ENCODE data around the gene AKT2. TPM values are rescaled to one million over a fixed set of nuclear protein-coding genes. Genes with fewer than 3 reads are reported as not detected.

The AKT2 gene
- total RNA-seq, 1 experiment from 2014 or later = 146 TPM

DNA sequence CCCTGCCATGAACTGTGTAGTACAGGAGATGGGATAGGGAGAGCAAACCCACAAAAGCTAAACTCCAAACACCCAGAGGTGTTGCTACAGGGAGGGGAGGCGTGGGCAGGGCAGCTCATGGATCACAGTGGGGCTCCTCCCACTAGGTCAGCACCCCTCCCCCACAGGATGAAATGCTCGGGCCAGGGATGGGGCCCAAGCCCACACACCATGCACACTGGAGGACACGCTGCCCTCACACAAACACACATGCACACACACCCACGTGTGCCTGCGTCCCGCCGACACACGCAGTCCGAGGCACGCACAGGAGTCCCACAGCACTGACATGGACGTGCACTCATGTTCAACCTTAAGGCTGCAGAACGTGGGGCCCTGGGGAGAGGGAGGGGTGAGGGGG is 52.7 kb downstream of the AKT2 start:
- BruUV-seq (replicated peaks) = no TSS peak
- Histone ChIP-seq H3K9me3 (ENCODE audit: low read depth, low read length, poor library complexity, severe bottlenecking) (no peaks in the 10 kb centered on the region), H3K4me3 (ENCODE audit: low read depth, low read length, poor library complexity, severe bottlenecking) (no peak overlapping the region), H3K27me3 (replicated peaks; ENCODE audit: insufficient read depth, low read depth, low read length, poor library complexity) (no peaks in the 10 kb centered on the region), H3K27ac (ENCODE audit: low read depth, low read length, poor library complexity, severe bottlenecking) (no peak overlapping the region), H3K36me3 (ENCODE audit: insufficient read depth, low read length, poor library complexity, severe bottlenecking) (peaks cover 26% of the 10 kb centered on the region), H3K4me1 (ENCODE audit: insufficient read depth, low read length, poor library complexity, severe bottlenecking) (peaks cover 7% of the 10 kb centered on the region)
- ChIA-PET CTCF (no interaction called here), POLR2A (ENCODE audit: low non-redundant PET) (no interaction called here)
- DNase-seq (ENCODE audit: low spot score) = no peak
- TF ChIP-seq EZH2 (IDR thresholded peaks at IDR 0.05; ENCODE audit: borderline replicate concordance, low read depth, low read length, poor library complexity, severe bottlenecking) (no peak), CTCF (conservative IDR thresholded peaks at IDR 0.05; ENCODE audit: low read depth, low read length) (no peak)
- intact Hi-C loops (cut with micrococcal nuclease; ENCODE audit: unreplicated experiment) = no loop called here

GRCh38 chr19:40231544-40232424 is 53.4 kb downstream of the AKT2 start:
- Histone ChIP-seq H3K4me3 (ENCODE audit: low read depth, low read length, poor library complexity, severe bottlenecking) (no peak overlapping the region), H3K4me1 (ENCODE audit: insufficient read depth, low read length, poor library complexity, severe bottlenecking) (peaks cover 7% of the 10 kb centered on the region), H3K36me3 (ENCODE audit: insufficient read depth, low read length, poor library complexity, severe bottlenecking) (peaks cover 20% of the 10 kb centered on the region), H3K27me3 (replicated peaks; ENCODE audit: insufficient read depth, low read depth, low read length, poor library complexity) (peaks cover 3% of the 10 kb centered on the region), H3K9me3 (ENCODE audit: low read depth, low read length, poor library complexity, severe bottlenecking) (no peaks in the 10 kb centered on the region), H3K27ac (ENCODE audit: low read depth, low read length, poor library complexity, severe bottlenecking) (no peak overlapping the region)
- DNase-seq (ENCODE audit: low spot score) = no peak
- no TSS peak for BruUV-seq (replicated peaks)
- ChIA-PET CTCF (no interaction called here), POLR2A (ENCODE audit: low non-redundant PET) (interaction anchor here (0.6 kb wide), 1 partner anchor 97 kb away, joined by 7 read pairs; no protein-coding TSS in a partner anchor)
- TF ChIP-seq CTCF (conservative IDR thresholded peaks at IDR 0.05; ENCODE audit: low read depth, low read length) (no peak), EZH2 (IDR thresholded peaks at IDR 0.05; ENCODE audit: borderline replicate concordance, low read depth, low read length, poor library complexity, severe bottlenecking) (no peak)
- intact Hi-C loops (cut with micrococcal nuclease; ENCODE audit: unreplicated experiment) = no loop called here

- POLR2A ChIA-PET (ENCODE audit: low non-redundant PET) = interaction anchor here (0.7 kb wide), 1 partner anchor 39 kb away, joined by 8 read pairs; no protein-coding TSS in a partner anchor
- TF ChIP-seq CTCF (conservative IDR thresholded peaks at IDR 0.05; ENCODE audit: low read depth, low read length) = no peak
- no peak for TF ChIP-seq EZH2 (IDR thresholded peaks at IDR 0.05; ENCODE audit: borderline replicate concordance, low read depth, low read length, poor library complexity, severe bottlenecking)
- peaks cover 3% of the 10 kb centered on the region for H3K27me3 ChIP-seq (replicated peaks; ENCODE audit: insufficient read depth, low read depth, low read length, poor library complexity)
- H3K36me3 ChIP-seq (ENCODE audit: insufficient read depth, low read length, poor library complexity, severe bottlenecking) = peaks cover 15% of the 10 kb centered on the region
- no TSS peak for BruUV-seq (replicated peaks)
- intact Hi-C loops (cut with micrococcal nuclease; ENCODE audit: unreplicated experiment) = no loop called here
- no peak overlapping the region for H3K4me3 ChIP-seq (ENCODE audit: low read depth, low read length, poor library complexity, severe bottlenecking)
- H3K4me1 ChIP-seq (ENCODE audit: insufficient read depth, low read length, poor library complexity, severe bottlenecking) = peaks cover 7% of the 10 kb centered on the region
- CTCF ChIA-PET = no interaction called here
- H3K9me3 ChIP-seq (ENCODE audit: low read depth, low read length, poor library complexity, severe bottlenecking) = no peaks in the 10 kb centered on the region
- H3K27ac ChIP-seq (ENCODE audit: low read depth, low read length, poor library complexity, severe bottlenecking) = no peak overlapping the region
- DNase-seq (ENCODE audit: low spot score) = no peak
Observed at GRCh38 chr19:40231057-40231456, 54.1 kb downstream of the AKT2 start.
